LNCAP (cell line): ENCODE data around the gene IRF6.

Experiments
- TF ChIP-seq, protein P1 (sequence below): fragments of 450-650 bp; IDR thresholded peaks from 2 replicates; pipeline ENCODE4 v1.5.1; 2017; ENCODE audit warnings: mild to moderate bottlenecking

IRF6 gene

DNA sequence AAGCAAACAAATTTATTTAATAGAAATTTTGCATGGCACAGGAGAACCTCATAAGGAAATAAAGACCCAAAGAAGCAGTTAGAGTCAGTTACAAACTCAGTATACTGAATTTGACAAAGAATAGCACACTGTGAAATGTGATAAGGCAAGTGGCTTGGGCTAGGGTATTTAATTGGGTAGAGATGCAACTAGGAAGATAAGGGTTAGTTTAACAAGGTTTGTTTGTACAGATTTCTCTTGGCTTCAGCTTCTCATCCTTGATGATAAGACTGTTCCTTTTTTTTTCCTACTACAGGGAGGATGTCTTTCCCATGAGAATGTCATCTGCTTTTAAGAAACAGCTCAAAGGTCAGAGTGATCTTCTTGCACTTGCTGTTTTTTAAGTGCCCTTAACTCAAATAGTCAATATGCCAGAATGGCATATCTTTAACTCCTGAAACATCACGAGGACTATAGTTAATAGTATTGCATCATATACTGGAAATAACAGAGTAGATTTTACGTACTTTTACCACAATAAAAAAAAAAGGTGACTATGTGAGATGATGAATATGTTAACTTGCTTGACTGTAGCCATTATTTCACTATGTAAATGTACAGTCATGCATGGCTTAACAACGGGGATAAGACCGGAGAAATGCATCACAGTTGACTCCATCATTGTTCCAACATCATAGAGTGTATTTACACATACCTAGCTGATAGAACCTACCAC, 59.3 kb downstream of the IRF6 start:
- TF ChIP-seq, protein P1, sequence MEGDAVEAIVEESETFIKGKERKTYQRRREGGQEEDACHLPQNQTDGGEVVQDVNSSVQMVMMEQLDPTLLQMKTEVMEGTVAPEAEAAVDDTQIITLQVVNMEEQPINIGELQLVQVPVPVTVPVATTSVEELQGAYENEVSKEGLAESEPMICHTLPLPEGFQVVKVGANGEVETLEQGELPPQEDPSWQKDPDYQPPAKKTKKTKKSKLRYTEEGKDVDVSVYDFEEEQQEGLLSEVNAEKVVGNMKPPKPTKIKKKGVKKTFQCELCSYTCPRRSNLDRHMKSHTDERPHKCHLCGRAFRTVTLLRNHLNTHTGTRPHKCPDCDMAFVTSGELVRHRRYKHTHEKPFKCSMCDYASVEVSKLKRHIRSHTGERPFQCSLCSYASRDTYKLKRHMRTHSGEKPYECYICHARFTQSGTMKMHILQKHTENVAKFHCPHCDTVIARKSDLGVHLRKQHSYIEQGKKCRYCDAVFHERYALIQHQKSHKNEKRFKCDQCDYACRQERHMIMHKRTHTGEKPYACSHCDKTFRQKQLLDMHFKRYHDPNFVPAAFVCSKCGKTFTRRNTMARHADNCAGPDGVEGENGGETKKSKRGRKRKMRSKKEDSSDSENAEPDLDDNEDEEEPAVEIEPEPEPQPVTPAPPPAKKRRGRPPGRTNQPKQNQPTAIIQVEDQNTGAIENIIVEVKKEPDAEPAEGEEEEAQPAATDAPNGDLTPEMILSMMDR, result no peak

DNA sequence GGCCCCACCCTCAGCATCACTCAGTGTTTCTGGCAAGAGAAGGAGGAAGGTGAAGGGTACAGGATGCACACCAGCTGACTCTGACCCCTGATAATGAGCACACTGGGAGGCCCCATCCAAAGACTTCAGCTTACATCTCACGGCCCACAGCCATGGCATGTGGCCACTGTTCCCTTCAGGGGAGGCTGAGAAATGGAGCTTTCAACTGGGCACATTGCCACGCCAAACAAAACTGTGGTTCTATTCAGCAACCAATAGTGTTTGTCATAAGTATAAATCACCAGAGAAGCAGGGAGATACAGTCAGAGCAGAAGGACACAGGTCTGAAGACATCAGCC, 62.8 kb downstream of the IRF6 start:
- TF ChIP-seq, protein P1, result no peak

DNA sequence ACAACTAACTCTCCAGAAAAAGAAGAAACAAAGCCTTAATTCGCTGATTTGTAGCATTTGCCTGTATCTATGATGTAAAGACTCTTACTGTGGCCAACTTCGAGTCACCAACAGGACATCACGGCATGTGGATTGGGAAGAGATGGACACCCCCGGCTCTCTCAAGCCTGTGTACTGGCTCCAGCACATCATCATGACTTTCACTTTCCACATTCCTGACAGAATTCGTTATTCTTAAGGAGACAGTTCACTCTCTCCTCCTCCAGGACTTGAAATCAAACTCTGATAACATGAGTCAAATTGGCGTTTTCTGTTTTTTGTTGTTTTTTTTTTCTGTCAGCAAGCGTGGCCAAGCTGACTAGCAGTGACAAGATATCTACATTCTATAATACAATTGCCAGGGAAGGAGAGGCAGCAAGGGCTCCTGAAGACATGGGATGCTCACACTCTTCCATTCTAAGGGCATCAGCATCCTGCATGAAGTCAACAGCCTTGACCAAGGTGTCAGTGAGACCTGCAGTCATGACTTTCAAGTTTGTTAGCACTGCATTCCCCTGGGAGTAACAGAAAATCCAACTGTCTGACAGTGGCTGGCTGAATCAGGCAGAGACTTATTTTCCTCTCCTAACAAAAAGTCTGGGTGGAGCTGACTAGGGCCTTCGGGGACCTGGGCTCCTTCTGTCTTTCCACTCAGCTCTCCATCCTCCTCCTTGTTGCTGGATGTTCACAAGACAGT, 63.4 kb downstream of the IRF6 start:
- TF ChIP-seq, protein P1, result no peak

DNA sequence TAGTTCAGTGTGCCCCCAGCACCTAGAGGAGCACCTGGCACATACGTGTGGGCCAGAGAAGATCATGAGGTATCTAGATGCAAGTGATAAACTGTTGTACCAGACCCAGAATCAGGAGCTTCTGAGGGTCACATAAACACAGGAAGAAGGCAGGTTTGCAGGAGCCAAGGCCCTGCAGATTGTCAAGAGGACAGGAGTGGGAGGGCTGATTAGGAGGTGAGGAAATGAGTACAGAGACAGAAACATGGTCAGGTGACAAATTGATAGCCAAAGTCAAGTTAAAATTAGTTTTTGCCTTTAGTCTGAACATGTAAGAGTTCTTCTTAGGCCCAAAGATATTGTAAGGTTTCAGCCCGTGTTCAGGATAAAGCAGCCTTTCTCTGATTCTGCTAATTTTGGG, 64.1 kb downstream of the IRF6 start:
- TF ChIP-seq, protein P1, result no peak

DNA sequence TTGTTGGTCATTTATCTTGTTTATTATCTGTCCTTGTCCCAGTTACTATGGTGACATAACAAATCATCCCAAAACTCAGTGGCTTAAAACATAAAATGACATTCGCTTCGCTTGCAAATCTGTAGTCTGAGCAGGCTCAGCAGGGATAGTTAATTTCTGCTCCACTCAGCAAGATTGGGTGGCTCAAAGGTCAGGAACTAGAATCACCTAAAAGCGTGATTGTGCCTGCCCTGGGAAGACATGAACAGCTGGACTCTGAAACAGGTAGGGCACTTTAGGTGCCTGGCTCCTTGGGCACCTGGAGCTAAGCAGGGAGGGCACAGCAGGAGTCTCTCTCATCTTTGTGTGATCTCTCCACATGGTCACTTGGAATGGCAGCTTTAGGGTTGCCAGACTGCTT, 64.7 kb downstream of the IRF6 start:
- TF ChIP-seq, protein P1, result no peak

DNA sequence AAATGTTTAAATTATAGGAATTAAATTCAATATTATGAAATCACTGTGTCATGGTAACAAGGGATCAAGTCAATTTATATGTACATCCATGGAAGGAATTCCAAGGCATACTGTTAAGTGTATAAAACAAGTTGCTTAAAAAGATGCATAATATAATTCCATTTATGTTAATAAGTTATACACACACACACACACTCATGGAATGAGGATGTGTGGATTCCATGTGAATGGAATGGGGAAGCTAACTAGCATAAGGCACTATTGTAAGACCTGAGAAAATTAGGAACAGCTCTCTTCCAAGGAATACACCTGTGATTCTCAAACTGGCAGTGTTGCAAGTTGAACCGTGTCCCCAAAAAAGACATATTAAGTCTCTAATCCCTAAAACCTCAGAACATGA, 67.7 kb downstream of the IRF6 start:
- TF ChIP-seq, protein P1, result no peak

DNA sequence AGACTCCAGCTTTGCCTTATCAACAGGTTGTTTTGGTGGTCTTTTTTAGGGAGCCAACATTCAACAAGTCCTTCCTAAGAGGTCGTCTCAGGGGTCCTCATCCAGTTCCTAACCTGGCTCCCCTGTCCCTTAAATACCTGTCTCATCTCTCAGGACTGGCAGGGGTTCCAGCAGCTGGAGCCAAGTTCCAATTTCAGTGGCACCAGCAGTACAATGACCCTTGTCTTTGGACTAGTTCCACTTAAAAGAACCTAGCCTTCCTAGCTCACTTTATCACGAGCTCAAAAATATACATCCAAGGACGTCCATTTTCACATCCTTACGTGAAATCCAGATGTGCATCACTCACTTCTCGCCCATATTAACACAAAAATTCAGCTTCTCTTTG, 68.8 kb downstream of the IRF6 start:
- TF ChIP-seq, protein P1, result no peak
